HG03135 (cell line): ENCODE results near the gene NPAS3.

Source experiments
- ATAC-seq: cut with Tn5 transposase; IDR thresholded peaks from one replicate; pipeline ENCODE4 v1.9.1; 2021; ENCODE audit warnings: mild to moderate bottlenecking, moderate library complexity; ENCODE audit not compliant: unreplicated experiment

Gene NPAS3

GRCh38 chr14:33609582-33609981 lies 670.9 kb downstream of the NPAS3 start:
- no peak for ATAC-seq

GRCh38 chr14:33610121-33610520 lies 671.4 kb downstream of the NPAS3 start:
- no peak for ATAC-seq

GRCh38 chr14:33611405-33612196 lies 672.9 kb downstream of the NPAS3 start:
- no peak for ATAC-seq

- ATAC-seq, result no peak
Observed at GRCh38 chr14:33612197-33612505, 673.5 kb downstream of the NPAS3 start.

GRCh38 chr14:33617154-33617553 lies 678.5 kb downstream of the NPAS3 start:
- ATAC-seq, result no peak

GRCh38 chr14:33618361-33619105 lies 679.9 kb downstream of the NPAS3 start:
- no peak for ATAC-seq

- no peak for ATAC-seq
Observed at GRCh38 chr14:33622496-33622895, 683.8 kb downstream of the NPAS3 start.

- ATAC-seq, result no peak
Observed at GRCh38 chr14:33629792-33630191, 691.1 kb downstream of the NPAS3 start.

GRCh38 chr14:33631021-33631420 lies 692.3 kb downstream of the NPAS3 start:
- no peak for ATAC-seq

- ATAC-seq, result no peak
Observed at GRCh38 chr14:33631441-33631840, 692.8 kb downstream of the NPAS3 start.

GRCh38 chr14:33634631-33635030 lies 696.0 kb downstream of the NPAS3 start:
- no peak for ATAC-seq

GRCh38 chr14:33636716-33637115 lies 698.0 kb downstream of the NPAS3 start:
- no peak for ATAC-seq

GRCh38 chr14:33642080-33642479 lies 703.4 kb downstream of the NPAS3 start:
- no peak for ATAC-seq

- no peak for ATAC-seq
Observed at GRCh38 chr14:33642691-33643244, 704.1 kb downstream of the NPAS3 start.

GRCh38 chr14:33643426-33644181 lies 704.9 kb downstream of the NPAS3 start:
- no peak for ATAC-seq

GRCh38 chr14:33646692-33647260 lies 708.1 kb downstream of the NPAS3 start:
- no peak for ATAC-seq

- ATAC-seq, result no peak
Observed at GRCh38 chr14:33647385-33647786, 708.7 kb downstream of the NPAS3 start.

- no peak for ATAC-seq
Observed at GRCh38 chr14:33650430-33650829, 711.8 kb downstream of the NPAS3 start.

GRCh38 chr14:33652566-33653307 lies 714.1 kb downstream of the NPAS3 start:
- no peak for ATAC-seq

GRCh38 chr14:33653308-33653695 lies 714.6 kb downstream of the NPAS3 start:
- no peak for ATAC-seq
